Bronchial epithelial cell (primary cell): ENCODE data around the gene PTPN6. TPM values are rescaled to one million over a fixed set of nuclear protein-coding genes. Genes with fewer than 3 reads are reported as not detected.
A peak's percentile ranks its signal among the peaks of the same experiment; 100 is the strongest.

ENCODE experiments used
- DNase-seq: peaks from one replicate; pipeline ENCODE4 v3.0.0-alpha.2; 2010; ENCODE audit warnings: low read depth
- FAIRE-seq: peaks from 2 replicates; lab custom pipeline; 2011; peaks lifted over from hg19 to GRCh38; lab: Jason Lieb, UNC
- H3K27me3 ChIP-seq: 2 replicates; pipeline ENCODE4 v1.5.1; 2011; ENCODE audit warnings: low read length; ENCODE audit not compliant: control insufficient read depth, insufficient read depth
- H3K36me3 ChIP-seq: 2 replicates; pipeline ENCODE4 v1.5.1; 2011; ENCODE audit warnings: low read length; ENCODE audit not compliant: control insufficient read depth, insufficient read depth
- H3K4me3 ChIP-seq: 2 replicates; pipeline ENCODE4 v1.5.1; 2011; ENCODE audit warnings: mild to moderate bottlenecking, low read depth, low read length, control low read depth
- total RNA-seq: library from RNA; depleted of rRNA; stranded (reverse); fragments of >200 nt; gene quantifications from 2 replicates; pipeline ENCODE4 v1.2.1, GENCODE V29; 2014
- TF ChIP-seq, protein P1 (sequence below): IDR thresholded peaks from 2 replicates; pipeline ENCODE4 v1.5.1; 2011; ENCODE audit warnings: mild to moderate bottlenecking, moderate library complexity, low read length, control low read depth, inconsistent platforms; ENCODE audit not compliant: insufficient read depth, severe bottlenecking

The PTPN6 gene
- total RNA-seq, 1 donor from 2014 or later: 12.4 TPM

DNA sequence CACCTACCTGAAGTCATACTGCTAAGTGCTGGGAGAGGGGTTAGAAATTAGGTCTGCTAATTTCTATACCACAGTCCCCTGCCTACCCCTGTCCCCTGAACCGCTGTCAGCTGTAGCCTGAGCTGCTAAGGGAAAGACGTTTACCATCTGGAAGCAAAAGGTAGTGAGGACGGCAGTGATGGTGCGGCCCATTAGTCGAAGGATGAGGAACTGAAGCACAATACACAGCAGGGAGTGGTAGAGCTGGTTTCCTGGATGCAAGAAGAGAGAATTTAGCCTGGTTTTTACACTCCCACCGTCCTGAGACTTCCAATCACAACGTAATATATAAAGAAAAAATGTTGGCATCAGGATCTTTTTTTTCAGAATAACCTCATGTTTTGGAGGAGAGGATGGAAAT lies 31.4 kb downstream of the PTPN6 start:
- H3K4me3 ChIP-seq: no peak overlapping the region
- TF ChIP-seq, protein P1, sequence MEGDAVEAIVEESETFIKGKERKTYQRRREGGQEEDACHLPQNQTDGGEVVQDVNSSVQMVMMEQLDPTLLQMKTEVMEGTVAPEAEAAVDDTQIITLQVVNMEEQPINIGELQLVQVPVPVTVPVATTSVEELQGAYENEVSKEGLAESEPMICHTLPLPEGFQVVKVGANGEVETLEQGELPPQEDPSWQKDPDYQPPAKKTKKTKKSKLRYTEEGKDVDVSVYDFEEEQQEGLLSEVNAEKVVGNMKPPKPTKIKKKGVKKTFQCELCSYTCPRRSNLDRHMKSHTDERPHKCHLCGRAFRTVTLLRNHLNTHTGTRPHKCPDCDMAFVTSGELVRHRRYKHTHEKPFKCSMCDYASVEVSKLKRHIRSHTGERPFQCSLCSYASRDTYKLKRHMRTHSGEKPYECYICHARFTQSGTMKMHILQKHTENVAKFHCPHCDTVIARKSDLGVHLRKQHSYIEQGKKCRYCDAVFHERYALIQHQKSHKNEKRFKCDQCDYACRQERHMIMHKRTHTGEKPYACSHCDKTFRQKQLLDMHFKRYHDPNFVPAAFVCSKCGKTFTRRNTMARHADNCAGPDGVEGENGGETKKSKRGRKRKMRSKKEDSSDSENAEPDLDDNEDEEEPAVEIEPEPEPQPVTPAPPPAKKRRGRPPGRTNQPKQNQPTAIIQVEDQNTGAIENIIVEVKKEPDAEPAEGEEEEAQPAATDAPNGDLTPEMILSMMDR: no peak
- no peaks in the 10 kb centered on the region for H3K27me3 ChIP-seq
- DNase-seq (no peak), FAIRE-seq (no peak)
- H3K36me3 ChIP-seq: peaks cover 12% of the 10 kb centered on the region

DNA sequence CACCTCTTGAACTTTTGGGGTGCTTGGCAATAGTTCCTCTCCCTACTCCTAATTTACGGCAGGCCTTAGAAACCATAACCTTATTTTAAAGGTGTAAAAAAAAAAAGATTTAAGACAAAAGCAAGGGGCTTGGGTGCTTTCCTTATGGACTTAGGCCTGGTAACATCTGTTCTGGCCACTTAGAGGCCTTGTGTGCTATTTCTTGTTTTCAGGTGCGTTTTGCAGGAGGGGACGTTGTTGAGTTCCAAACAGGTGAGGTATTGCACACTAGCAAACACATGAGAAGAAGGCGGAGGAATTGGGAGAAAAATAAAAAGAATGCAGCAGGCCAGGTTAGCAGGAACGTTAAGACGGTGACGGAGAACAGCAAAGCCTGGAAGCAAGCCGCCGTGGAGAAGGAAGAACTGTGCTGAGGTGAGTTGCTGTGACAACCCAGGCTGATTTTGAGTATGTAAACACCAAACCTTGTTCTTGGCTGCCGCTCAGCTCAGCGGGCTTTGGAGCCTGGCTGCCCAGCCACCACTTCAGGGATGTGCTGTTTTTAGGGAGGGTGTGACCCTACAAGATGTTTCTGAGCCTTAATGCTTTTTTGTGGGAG lies 36.9 kb downstream of the PTPN6 start:
- peak; percentile 46 for DNase-seq
- H3K4me3 ChIP-seq: no peak overlapping the region
- no peaks in the 10 kb centered on the region for H3K27me3 ChIP-seq
- TF ChIP-seq, protein P1: no peak
- H3K36me3 ChIP-seq: peaks cover 3% of the 10 kb centered on the region
- no peak for FAIRE-seq

- TF ChIP-seq, protein P1: no peak
- H3K4me3 ChIP-seq: no peak overlapping the region
- no peak for FAIRE-seq
- DNase-seq: peak; percentile 21
- no peaks in the 10 kb centered on the region for H3K36me3 ChIP-seq
- no peaks in the 10 kb centered on the region for H3K27me3 ChIP-seq
Observed at GRCh38 chr12:6996040-6996441, 44.9 kb downstream of the PTPN6 start.

- DNase-seq (peak; percentile 73), FAIRE-seq (peak; percentile 60)
- Histone ChIP-seq H3K4me3 (no peak overlapping the region), H3K27me3 (no peaks in the 10 kb centered on the region), H3K36me3 (peaks cover 1% of the 10 kb centered on the region)
- TF ChIP-seq, protein P1: no peak
Observed at GRCh38 chr12:6998715-6999451, 47.7 kb downstream of the PTPN6 start.

GRCh38 chr12:7001921-7002591 lies 50.9 kb downstream of the PTPN6 start:
- FAIRE-seq: no peak
- peaks cover 1% of the 10 kb centered on the region for H3K36me3 ChIP-seq

More at GRCh38 chr12:7001921-7002591, 50.9 kb downstream of the PTPN6 start:
- TF ChIP-seq, protein P1: no peak
- DNase-seq: no peak
- no peaks in the 10 kb centered on the region for H3K27me3 ChIP-seq
- H3K4me3 ChIP-seq: no peak overlapping the region
